ENCODE measurements around the gene RNASE4. TPM values are rescaled to one million over a fixed set of nuclear protein-coding genes. Genes with fewer than 3 reads are reported as not detected.
A peak's percentile ranks its signal among the peaks of the same experiment; 100 is the strongest.
"Not testable (repeated sequence)": the region's sequence is repeated elsewhere in the genome, so short reads cannot be mapped to it uniquely, and the experiment has no call there.

The RNASE4 gene
- total RNA-seq, 1 experiment from 2014 or later = 5.9 TPM

DNA sequence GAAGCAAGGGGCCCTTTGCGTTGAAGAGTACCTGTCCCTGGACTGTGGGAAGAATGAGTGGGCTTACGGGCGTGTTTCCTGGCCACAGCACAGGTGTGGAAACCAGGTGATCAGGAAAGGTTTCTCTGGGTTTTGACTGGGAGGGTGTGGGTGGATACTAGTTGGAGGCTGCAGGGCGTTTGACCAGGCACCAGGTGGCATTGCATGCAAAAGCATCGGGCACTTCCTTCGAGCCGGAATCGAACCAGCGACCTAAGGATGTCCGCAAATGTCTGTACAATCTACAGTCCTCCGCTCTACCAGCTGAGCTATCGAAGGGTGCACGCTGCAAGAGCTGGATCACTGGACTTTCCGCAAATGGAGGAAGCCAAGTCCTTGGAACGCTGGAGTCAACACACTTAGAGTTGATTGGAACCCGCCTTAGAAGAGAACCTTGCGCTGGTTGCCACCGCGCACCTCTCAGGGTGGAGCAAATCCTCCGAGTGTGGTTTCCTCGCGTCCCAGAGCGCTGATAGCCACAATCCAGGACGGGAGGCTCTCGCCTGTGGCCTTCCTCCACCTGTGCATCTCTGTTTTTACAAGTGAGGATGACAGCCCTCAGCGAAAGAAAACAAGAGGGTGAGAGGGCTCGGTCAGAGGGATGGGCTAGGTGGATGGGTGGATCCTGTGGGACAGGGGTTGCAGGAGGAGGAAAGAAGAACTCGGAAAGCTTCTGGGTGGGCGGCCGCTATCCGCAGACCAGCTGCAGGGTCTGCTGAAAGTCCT lies 21.2 kb upstream of the RNASE4 start:
- peak; percentile 90 for DNase-seq
- Histone ChIP-seq H3K9ac (ENCODE audit: low read length) (no peak overlapping the region), H3K4me3 (ENCODE audit: low read length) (peak overlapping the region; percentile 70), H3K9me2 (replicated peaks; ENCODE audit: low read length) (no peaks in the 10 kb centered on the region), H3K4me1 (ENCODE audit: insufficient read depth, low read length) (no peaks in the 10 kb centered on the region; the same call in 1 of the 2 replicates), H3K27ac (ENCODE audit: low read length) (no peak overlapping the region), H3K36me3 (ENCODE audit: low read depth, low read length) (no peaks in the 10 kb centered on the region), H2AFZ (ENCODE audit: low read length) (peak overlapping the region; percentile 95), H3K4me2 (ENCODE audit: low read length) (peak overlapping the region; percentile 86), H3K27me3 (ENCODE audit: low read length) (no peaks in the 10 kb centered on the region), H3K79me2 (ENCODE audit: low read length) (no peaks in the 10 kb centered on the region), H4K20me1 (ENCODE audit: low read length) (no peaks in the 10 kb centered on the region), H3K9me3 (ENCODE audit: low read length) (no peaks in the 10 kb centered on the region), H3F3A (ENCODE audit: low read length, unreplicated experiment) (no peaks in the 10 kb centered on the region)
- intact Hi-C loops (cut with micrococcal nuclease) = loop anchor here (1.0 kb wide), 5 partner anchors 18 to 50 kb away; no protein-coding TSS in a partner anchor
- TF ChIP-seq EZH2phosphoT487 (IDR thresholded peaks at IDR 0.05; ENCODE audit: borderline replicate concordance, low read length) = no peak
- TF ChIP-seq, protein P1, sequence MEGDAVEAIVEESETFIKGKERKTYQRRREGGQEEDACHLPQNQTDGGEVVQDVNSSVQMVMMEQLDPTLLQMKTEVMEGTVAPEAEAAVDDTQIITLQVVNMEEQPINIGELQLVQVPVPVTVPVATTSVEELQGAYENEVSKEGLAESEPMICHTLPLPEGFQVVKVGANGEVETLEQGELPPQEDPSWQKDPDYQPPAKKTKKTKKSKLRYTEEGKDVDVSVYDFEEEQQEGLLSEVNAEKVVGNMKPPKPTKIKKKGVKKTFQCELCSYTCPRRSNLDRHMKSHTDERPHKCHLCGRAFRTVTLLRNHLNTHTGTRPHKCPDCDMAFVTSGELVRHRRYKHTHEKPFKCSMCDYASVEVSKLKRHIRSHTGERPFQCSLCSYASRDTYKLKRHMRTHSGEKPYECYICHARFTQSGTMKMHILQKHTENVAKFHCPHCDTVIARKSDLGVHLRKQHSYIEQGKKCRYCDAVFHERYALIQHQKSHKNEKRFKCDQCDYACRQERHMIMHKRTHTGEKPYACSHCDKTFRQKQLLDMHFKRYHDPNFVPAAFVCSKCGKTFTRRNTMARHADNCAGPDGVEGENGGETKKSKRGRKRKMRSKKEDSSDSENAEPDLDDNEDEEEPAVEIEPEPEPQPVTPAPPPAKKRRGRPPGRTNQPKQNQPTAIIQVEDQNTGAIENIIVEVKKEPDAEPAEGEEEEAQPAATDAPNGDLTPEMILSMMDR (conservative IDR thresholded peaks at IDR 0.05; ENCODE audit: low read depth, low read length) = peak; percentile 88
- no TSS peak for BruUV-seq (replicated peaks)
- CTCF ChIA-PET = interaction anchor here (0.6 to 1.0 kb wide), 4 partner anchors 18 to 335 kb away, joined by 4 to 12 read pairs (median 6); no protein-coding TSS in a partner anchor
- ATAC-seq = peak; percentile 90
- POLR2A ChIA-PET (ENCODE audit: unreplicated experiment) = no interaction called here

DNA sequence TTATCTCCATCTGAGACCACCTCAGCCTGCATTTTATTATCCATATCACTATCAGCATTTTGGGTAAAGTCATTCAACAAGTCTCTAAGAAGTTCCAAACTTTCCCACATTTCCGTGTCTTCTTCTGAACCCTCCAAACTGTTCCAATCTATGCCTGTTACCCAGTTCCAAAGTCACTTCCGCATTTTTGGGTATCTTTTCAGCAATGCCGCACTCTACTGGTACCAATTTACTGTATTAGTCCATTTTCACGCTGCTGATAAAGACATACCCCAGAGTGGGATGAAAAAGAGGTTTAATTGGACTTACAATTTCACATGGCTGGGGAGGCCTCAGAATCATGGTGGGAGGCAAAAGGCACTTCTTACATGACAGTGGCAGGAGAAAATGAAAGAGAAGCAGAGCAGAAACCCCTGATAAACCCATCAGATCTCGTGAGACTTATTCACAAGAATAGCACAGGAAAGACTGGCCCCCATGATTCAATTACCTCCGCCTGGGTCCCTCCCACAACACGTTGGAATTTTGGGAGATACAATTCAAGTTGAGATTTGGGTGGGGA lies 17.9 kb upstream of the RNASE4 start:
- H2AFZ ChIP-seq (ENCODE audit: low read length); H3K4me3 ChIP-seq (ENCODE audit: low read length); H4K20me1 ChIP-seq (ENCODE audit: low read length); ATAC-seq; BruUV-seq (replicated peaks); H3K27me3 ChIP-seq (ENCODE audit: low read length); H3K4me2 ChIP-seq (ENCODE audit: low read length); POLR2A ChIA-PET (ENCODE audit: unreplicated experiment); intact Hi-C loops (cut with micrococcal nuclease); H3K9ac ChIP-seq (ENCODE audit: low read length); DNase-seq; H3K36me3 ChIP-seq (ENCODE audit: low read depth, low read length); H3K79me2 ChIP-seq (ENCODE audit: low read length); H3K9me2 ChIP-seq (replicated peaks; ENCODE audit: low read length); CTCF ChIA-PET; H3K4me1 ChIP-seq (ENCODE audit: insufficient read depth, low read length); H3K27ac ChIP-seq (ENCODE audit: low read length); H3K9me3 ChIP-seq (ENCODE audit: low read length); H3F3A ChIP-seq (ENCODE audit: low read length, unreplicated experiment): not testable (repeated sequence)

DNA sequence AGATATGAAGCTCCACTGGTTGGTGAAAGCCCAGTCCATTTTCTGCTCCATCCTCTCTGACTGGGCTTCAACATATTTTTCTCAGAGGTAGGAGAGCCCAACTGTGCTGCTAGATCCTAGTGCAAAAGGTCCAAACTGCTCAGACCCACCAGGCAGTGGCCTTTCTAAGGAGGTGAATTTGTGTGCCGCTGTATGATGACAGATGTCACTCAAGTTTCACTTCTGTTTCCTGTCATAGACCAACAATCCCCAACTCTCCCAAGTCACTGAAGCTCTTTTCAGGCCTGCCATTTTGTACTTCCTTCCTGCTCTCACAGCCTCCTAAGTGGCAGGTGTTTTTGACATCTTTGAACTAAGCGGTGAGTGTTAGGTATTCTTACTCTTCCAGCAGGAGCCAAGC lies 16.4 kb upstream of the RNASE4 start:
- no peak for TF ChIP-seq EZH2 (IDR thresholded peaks at IDR 0.05; ENCODE audit: low read length, unreplicated experiment)
- no peak for TF ChIP-seq EZH2phosphoT487 (IDR thresholded peaks at IDR 0.05; ENCODE audit: borderline replicate concordance, low read length)
- TF ChIP-seq, protein P1 (conservative IDR thresholded peaks at IDR 0.05; ENCODE audit: low read depth, low read length) = no peak
- intact Hi-C loops (cut with micrococcal nuclease) = no loop called here
- peaks cover 22% of the 10 kb centered on the region for H3K4me1 ChIP-seq (ENCODE audit: insufficient read depth, low read length)
- BruUV-seq (replicated peaks) = no TSS peak
- ATAC-seq (no peak), DNase-seq (no peak)
- no peak overlapping the region for H3K27ac ChIP-seq (ENCODE audit: low read length)
- H2AFZ ChIP-seq (ENCODE audit: low read length) = no peak overlapping the region
- peaks cover 5% of the 10 kb centered on the region for H3F3A ChIP-seq (ENCODE audit: low read length, unreplicated experiment)
- H3K9ac ChIP-seq (ENCODE audit: low read length) = no peak overlapping the region
- ChIA-PET POLR2A (ENCODE audit: unreplicated experiment) (no interaction called here), CTCF (no interaction called here)
- no peaks in the 10 kb centered on the region for H3K9me3 ChIP-seq (ENCODE audit: low read length)
- H3K79me2 ChIP-seq (ENCODE audit: low read length) = no peaks in the 10 kb centered on the region
- H3K4me3 ChIP-seq (ENCODE audit: low read length) = no peak overlapping the region
- H3K9me2 ChIP-seq (replicated peaks; ENCODE audit: low read length) = no peaks in the 10 kb centered on the region
- no peaks in the 10 kb centered on the region for H3K27me3 ChIP-seq (ENCODE audit: low read length)
- H3K4me2 ChIP-seq (ENCODE audit: low read length) = no peak overlapping the region
- no peaks in the 10 kb centered on the region for H3K36me3 ChIP-seq (ENCODE audit: low read depth, low read length)
- no peaks in the 10 kb centered on the region for H4K20me1 ChIP-seq (ENCODE audit: low read length)

All from PC-3 (cell line).